Measurements from ENCODE around the gene HOMER3.
A peak's percentile ranks its signal among the peaks of the same experiment; 100 is the strongest.
"Not testable (repeated sequence)": the region's sequence is repeated elsewhere in the genome, so short reads cannot be mapped to it uniquely, and the experiment has no call there.

HOMER3 gene

GRCh38 chr19:18931316-18932162 lies 9.5 kb downstream of the HOMER3 start:
- TF ChIP-seq JUND (IDR thresholded peaks at IDR 0.05; ENCODE audit: low read depth) = no peak
- in situ Hi-C loops (cut with HindIII; ENCODE audit: low pct_unique_long_range_greater_than_20kb, low sequenced_read_pairs) = no loop called here
- DNase-seq (ENCODE audit: low read depth in 1 of 2, low spot score in 1 of 2) = no peak

GRCh38 chr19:18929311-18929710 lies 11.7 kb downstream of the HOMER3 start:
- in situ Hi-C loops (cut with HindIII; ENCODE audit: low pct_unique_long_range_greater_than_20kb, low sequenced_read_pairs) = no loop called here
- no peak for DNase-seq (ENCODE audit: low read depth in 1 of 2, low spot score in 1 of 2)
- TF ChIP-seq JUND (IDR thresholded peaks at IDR 0.05; ENCODE audit: low read depth) = no peak

- in situ Hi-C loops (cut with HindIII; ENCODE audit: low pct_unique_long_range_greater_than_20kb, low sequenced_read_pairs) = no loop called here
- TF ChIP-seq JUND (IDR thresholded peaks at IDR 0.05; ENCODE audit: low read depth) = no peak
- DNase-seq (ENCODE audit: low read depth in 1 of 2, low spot score in 1 of 2) = no peak
Observed at GRCh38 chr19:18928018-18928805, 12.8 kb downstream of the HOMER3 start.

- no peak for TF ChIP-seq JUND (IDR thresholded peaks at IDR 0.05; ENCODE audit: low read depth)
- DNase-seq (ENCODE audit: low read depth in 1 of 2, low spot score in 1 of 2) = no peak
- in situ Hi-C loops (cut with HindIII; ENCODE audit: low pct_unique_long_range_greater_than_20kb, low sequenced_read_pairs) = no loop called here
Observed at GRCh38 chr19:18924684-18925213, 16.3 kb downstream of the HOMER3 start.

- in situ Hi-C loops (cut with HindIII; ENCODE audit: low pct_unique_long_range_greater_than_20kb, low sequenced_read_pairs) = no loop called here
- no peak for TF ChIP-seq JUND (IDR thresholded peaks at IDR 0.05; ENCODE audit: low read depth)
- DNase-seq (ENCODE audit: low read depth in 1 of 2, low spot score in 1 of 2) = no peak
Observed at GRCh38 chr19:18922228-18922985, 18.6 kb downstream of the HOMER3 start.

GRCh38 chr19:18921593-18921992 lies 19.4 kb downstream of the HOMER3 start:
- no peak for DNase-seq (ENCODE audit: low read depth in 1 of 2, low spot score in 1 of 2)
- no peak for TF ChIP-seq JUND (IDR thresholded peaks at IDR 0.05; ENCODE audit: low read depth)
- in situ Hi-C loops (cut with HindIII; ENCODE audit: low pct_unique_long_range_greater_than_20kb, low sequenced_read_pairs) = no loop called here

- no peak for DNase-seq (ENCODE audit: low read depth in 1 of 2, low spot score in 1 of 2)
- in situ Hi-C loops (cut with HindIII; ENCODE audit: low pct_unique_long_range_greater_than_20kb, low sequenced_read_pairs) = no loop called here
Observed at GRCh38 chr19:18920400-18920799, 20.6 kb downstream of the HOMER3 start.

GRCh38 chr19:18919900-18920214 lies 21.2 kb downstream of the HOMER3 start:
- TF ChIP-seq JUND (IDR thresholded peaks at IDR 0.05; ENCODE audit: low read depth) = no peak
- no peak for DNase-seq (ENCODE audit: low read depth in 1 of 2, low spot score in 1 of 2)
- in situ Hi-C loops (cut with HindIII; ENCODE audit: low pct_unique_long_range_greater_than_20kb, low sequenced_read_pairs) = no loop called here

More at GRCh38 chr19:18920400-18920799, 20.6 kb downstream of the HOMER3 start:
- no peak for TF ChIP-seq JUND (IDR thresholded peaks at IDR 0.05; ENCODE audit: low read depth)

- TF ChIP-seq JUND (IDR thresholded peaks at IDR 0.05; ENCODE audit: low read depth) = no peak
- in situ Hi-C loops (cut with HindIII; ENCODE audit: low pct_unique_long_range_greater_than_20kb, low sequenced_read_pairs) = no loop called here
- DNase-seq (ENCODE audit: low read depth in 1 of 2, low spot score in 1 of 2) = peak; percentile 98 to 99
Observed at GRCh38 chr19:18919086-18919899, 21.7 kb downstream of the HOMER3 start, which contains the start of the genes COPE and DDX49. Gene COPE, minus strand, starts transcription at chr19:18919387. Its CDS starts 39 bp downstream, at chr19:18919348. Gene DDX49, plus strand, starts transcription at chr19:18919715. Its CDS starts 27 bp downstream, at chr19:18919742.

- DNase-seq (ENCODE audit: low read depth in 1 of 2, low spot score in 1 of 2); in situ Hi-C loops (cut with HindIII; ENCODE audit: low pct_unique_long_range_greater_than_20kb, low sequenced_read_pairs): not testable (repeated sequence)
Observed at GRCh38 chr19:18917593-18917992, 23.4 kb downstream of the HOMER3 start.

- peak in 1 of 2 experiments; percentile 68 for DNase-seq (ENCODE audit: low read depth in 1 of 2, low spot score in 1 of 2)
- TF ChIP-seq JUND (IDR thresholded peaks at IDR 0.05; ENCODE audit: low read depth) = no peak
- in situ Hi-C loops (cut with HindIII; ENCODE audit: low pct_unique_long_range_greater_than_20kb, low sequenced_read_pairs) = no loop called here
Observed at GRCh38 chr19:18915639-18916038, 25.4 kb downstream of the HOMER3 start.
